SU-DHL-6 (cell line): ENCODE measurements around the gene ZNF346.

ENCODE experiments used
- H2AFZ ChIP-seq: fragments of 200-600 bp; sonication (generic); 2 replicates; pipeline ENCODE4 v1.6.1; 2014; ENCODE audit warnings: low read depth, mild to moderate bottlenecking, moderate library complexity, mixed read lengths, antibody characterized with exemption, low read length; ENCODE audit not compliant: severe bottlenecking
- H3F3A ChIP-seq: fragments of 200-600 bp; shearing (Covaris generic); 2 replicates; pipeline ENCODE4 v1.6.0; 2016; ENCODE audit warnings: antibody characterized with exemption, mild to moderate bottlenecking; ENCODE audit not compliant: insufficient read depth
- H3K27ac ChIP-seq: fragments of 200-600 bp; sonication (generic); 2 replicates; pipeline ENCODE4 v1.5.1; 2016; ENCODE audit warnings: low read depth, mild to moderate bottlenecking, low read length, moderate library complexity, mixed read lengths
- H3K27me3 ChIP-seq: fragments of 200-600 bp; sonication (generic), shearing (Covaris generic); 2 replicates; pipeline ENCODE4 v1.6.0; 2014; ENCODE audit warnings: mild to moderate bottlenecking, low read length
- H3K36me3 ChIP-seq: fragments of 200-600 bp; sonication (generic); 2 replicates; pipeline ENCODE4 v1.6.1; 2014; ENCODE audit warnings: mild to moderate bottlenecking, low read length, mixed read lengths
- H3K4me2 ChIP-seq: fragments of 300-600, 200-600 bp; shearing (Covaris generic), sonication (generic); 2 replicates; pipeline ENCODE4 v1.6.0; 2014; ENCODE audit warnings: low read length, low read depth, mild to moderate bottlenecking; ENCODE audit not compliant: poor library complexity, severe bottlenecking
- H3K4me3 ChIP-seq: fragments of 200-600 bp; sonication (generic); 2 replicates; pipeline ENCODE4 v1.5.1; 2014; ENCODE audit warnings: antibody characterized with exemption, low read length, mild to moderate bottlenecking, mixed read lengths; ENCODE audit not compliant: insufficient read depth, poor library complexity, severe bottlenecking
- H3K79me2 ChIP-seq: fragments of 200-600 bp; sonication (generic); 2 replicates; pipeline ENCODE4 v1.6.1; 2014; ENCODE audit warnings: mild to moderate bottlenecking, low read length, moderate library complexity; ENCODE audit not compliant: insufficient read depth
- H3K9ac ChIP-seq: fragments of 200-600 bp; sonication (generic); 2 replicates; pipeline ENCODE4 v1.7.0; 2014; ENCODE audit warnings: mild to moderate bottlenecking, low read length
- H3K9me2 ChIP-seq: fragments of 200-600 bp; sonication (generic); replicated peaks from 2 replicates; pipeline ENCODE4 v1.6.1; 2014; ENCODE audit warnings: low read length; ENCODE audit not compliant: insufficient read depth
- H3K9me3 ChIP-seq: fragments of 200-600 bp; sonication (generic); 2 replicates; pipeline ENCODE4 v1.6.1; 2014; ENCODE audit warnings: low read length, mixed read lengths; ENCODE audit not compliant: insufficient read depth
- H4K20me1 ChIP-seq: fragments of 200-600 bp; sonication (generic); 2 replicates; pipeline ENCODE4 v1.6.1; 2014; ENCODE audit warnings: low read depth, mild to moderate bottlenecking, antibody characterized with exemption, low read length, moderate library complexity, mixed read lengths
- CTCF ChIP-seq: fragments of 200-600 bp; sonication (generic); IDR thresholded peaks from one replicate; pipeline ENCODE4 v1.5.1; 2017; ENCODE audit warnings: antibody characterized with exemption, mild to moderate bottlenecking, low read length, moderate library complexity; ENCODE audit not compliant: insufficient read depth, poor library complexity, severe bottlenecking
- EZH2phosphoT487 ChIP-seq: fragments of 200-600 bp; sonication (generic), shearing (Covaris generic); conservative IDR thresholded peaks from 2 replicates; pipeline ENCODE4 v1.6.1; 2018; ENCODE audit warnings: mild to moderate bottlenecking, antibody characterized with exemption, low read length, moderate library complexity, mixed read lengths

ZNF346 gene

GRCh38 chr5:177117441-177118045, 95.0 kb downstream of the ZNF346 start:
- no peaks in the 10 kb centered on the region for H3K27me3 ChIP-seq
- TF ChIP-seq CTCF (no peak), EZH2phosphoT487 (no peak)
- no peak overlapping the region for H3K9ac ChIP-seq
- H2AFZ ChIP-seq: no peak overlapping the region
- no peaks in the 10 kb centered on the region for H3K36me3 ChIP-seq
- no peak overlapping the region for H3K4me3 ChIP-seq
- no peak overlapping the region for H3K27ac ChIP-seq
- H3K9me3 ChIP-seq: no peaks in the 10 kb centered on the region
- H3K79me2 ChIP-seq: no peaks in the 10 kb centered on the region
- no peaks in the 10 kb centered on the region for H4K20me1 ChIP-seq
- H3K9me2 ChIP-seq: no peaks in the 10 kb centered on the region
- H3F3A ChIP-seq: peaks cover 6% of the 10 kb centered on the region; the same call in 1 of the 2 replicates
- no peak overlapping the region for H3K4me2 ChIP-seq

GRCh38 chr5:177122566-177122965, 100.1 kb downstream of the ZNF346 start:
- no peak overlapping the region for H2AFZ ChIP-seq
- no peak overlapping the region for H3K4me3 ChIP-seq
- H3K9me3 ChIP-seq: no peaks in the 10 kb centered on the region
- H3K4me2 ChIP-seq: no peak overlapping the region
- no peaks in the 10 kb centered on the region for H3K9me2 ChIP-seq
- H3K27me3 ChIP-seq: no peaks in the 10 kb centered on the region
- no peaks in the 10 kb centered on the region for H4K20me1 ChIP-seq
- no peaks in the 10 kb centered on the region for H3K36me3 ChIP-seq
- peak overlapping the region; percentile 97 for H3K27ac ChIP-seq
- H3K9ac ChIP-seq: no peak overlapping the region
- TF ChIP-seq CTCF: no peak
- no peak for TF ChIP-seq EZH2phosphoT487
- no peaks in the 10 kb centered on the region for H3K79me2 ChIP-seq
- H3F3A ChIP-seq: peaks cover 37% of the 10 kb centered on the region

GRCh38 chr5:177123789-177124485, 101.4 kb downstream of the ZNF346 start:
- H3K79me2 ChIP-seq: no peaks in the 10 kb centered on the region
- H3K9me2 ChIP-seq: no peaks in the 10 kb centered on the region
- no peaks in the 10 kb centered on the region for H3K9me3 ChIP-seq
- peak overlapping the region; percentile 91 for H3K4me2 ChIP-seq
- H3K36me3 ChIP-seq: no peaks in the 10 kb centered on the region
- H4K20me1 ChIP-seq: no peaks in the 10 kb centered on the region
- H3K27ac ChIP-seq: peak overlapping the region; percentile 97
- TF ChIP-seq CTCF (no peak), EZH2phosphoT487 (no peak)
- peaks cover 40% of the 10 kb centered on the region for H3F3A ChIP-seq
- peak overlapping the region; percentile 46 for H2AFZ ChIP-seq
- peak overlapping the region; percentile 53 for H3K9ac ChIP-seq
- no peaks in the 10 kb centered on the region for H3K27me3 ChIP-seq
- H3K4me3 ChIP-seq: peak overlapping the region; percentile 44
